HK-2 (cell line): Measurements from ENCODE around the gene SERPINA3.

Experiments
- DNase-seq: peaks from one replicate; pipeline ENCODE4 v3.0.0-alpha.2; 2018; ENCODE audit not compliant: unreplicated experiment

Gene SERPINA3

GRCh38 chr14:94654071-94654861 lies 42.1 kb downstream of the SERPINA3 start:
- DNase-seq: no peak

GRCh38 chr14:94655169-94655710 lies 43.0 kb downstream of the SERPINA3 start:
- no peak for DNase-seq

GRCh38 chr14:94656043-94656442 lies 43.9 kb downstream of the SERPINA3 start:
- no peak for DNase-seq

- DNase-seq: no peak
These were observed 47.1 kb downstream of the SERPINA3 start for GRCh38 chr14:94659256-94659655.

GRCh38 chr14:94659901-94660300 lies 47.7 kb downstream of the SERPINA3 start:
- DNase-seq: no peak

GRCh38 chr14:94660306-94660946 lies 48.2 kb downstream of the SERPINA3 start:
- no peak for DNase-seq

GRCh38 chr14:94663538-94663937 lies 51.3 kb downstream of the SERPINA3 start:
- DNase-seq: no peak

- no peak for DNase-seq
These were observed 51.9 kb downstream of the SERPINA3 start for GRCh38 chr14:94663965-94664704.

GRCh38 chr14:94665121-94665520 lies 52.9 kb downstream of the SERPINA3 start:
- no peak for DNase-seq

- no peak for DNase-seq
These were observed 53.4 kb downstream of the SERPINA3 start for GRCh38 chr14:94665544-94665943.

GRCh38 chr14:94670692-94671285 lies 58.6 kb downstream of the SERPINA3 start:
- no peak for DNase-seq

- no peak for DNase-seq
These were observed 59.8 kb downstream of the SERPINA3 start for GRCh38 chr14:94671870-94672444.

- DNase-seq: no peak
These were observed 60.9 kb downstream of the SERPINA3 start for GRCh38 chr14:94673071-94673470.
